ENCODE measurements around the gene PITPNC1.

DNA sequence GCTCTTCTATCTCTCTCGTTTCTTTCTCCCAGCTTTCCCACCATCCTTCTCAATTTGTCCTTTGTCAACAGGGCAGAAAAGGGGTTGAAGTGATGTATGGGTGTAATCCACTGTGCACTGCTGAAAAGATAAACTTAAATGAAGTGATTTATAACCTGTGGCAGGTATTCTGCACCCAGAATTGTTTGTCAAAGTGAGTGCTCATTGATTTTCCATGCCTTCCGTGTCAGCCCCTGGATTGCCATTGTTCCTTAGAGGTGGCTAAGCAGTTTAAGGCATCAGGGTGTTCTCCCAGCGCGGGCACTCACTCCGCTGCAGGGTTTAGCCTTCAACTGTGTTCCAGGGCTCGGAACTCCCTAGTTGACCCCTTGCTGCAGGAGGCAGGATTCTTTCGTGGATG lies 82.9 kb downstream of the PITPNC1 start:
- TF ChIP-seq EZH2phosphoT487 (IDR thresholded peaks at IDR 0.05; ENCODE audit: insufficient read depth, low read depth): no peak
- no peak for TF ChIP-seq EZH2 (IDR thresholded peaks at IDR 0.05; ENCODE audit: insufficient read depth, poor library complexity, severe bottlenecking)

Measured in GM23248 (cell line).